ENCODE results near the gene CYB5R4. TPM values are rescaled to one million over a fixed set of nuclear protein-coding genes. Genes with fewer than 3 reads are reported as not detected.

CYB5R4 gene
- total RNA-seq, 1 experiment from 2014 or later, result 24.0 TPM

GRCh38 chr6:84003654-84004053 is 144.2 kb downstream of the CYB5R4 start:
- H4K20me1 ChIP-seq (ENCODE audit: insufficient read depth), result no peaks in the 10 kb centered on the region
- H3K4me2 ChIP-seq (ENCODE audit: low read length), result no peak overlapping the region
- DNase-seq (ENCODE audit: low read depth, low spot score) (no peak), ATAC-seq (no peak)
- H3K27me3 ChIP-seq (ENCODE audit: insufficient read depth, low read length), result no peaks in the 10 kb centered on the region
- H3K4me1 ChIP-seq (ENCODE audit: control insufficient read depth in 1 of 2, insufficient read depth in 2 of 2, low read length in 2 of 2), result no peaks in the 10 kb centered on the region
- H3K4me3 ChIP-seq (replicated peaks in 1 of 2; ENCODE audit: low read depth in 1 of 2, low read length in 2 of 2), result no peak overlapping the region
- H3K27ac ChIP-seq (ENCODE audit: low read depth, low read length), result no peak overlapping the region
- ChIA-PET POLR2A (no interaction called here), RAD21 (ENCODE audit: low non-redundant PET in 1 of 2, low total read pairs in 2 of 2, uncharacterized antibody in 2 of 2, unreplicated experiment in 2 of 2) (no interaction called here), CTCF (no interaction called here)
- intact Hi-C loops (cut with micrococcal nuclease), result no loop called here
- no peak overlapping the region for H3K9ac ChIP-seq (ENCODE audit: low read length)
- H3K9me3 ChIP-seq (ENCODE audit: control insufficient read depth in 1 of 2, insufficient read depth in 1 of 2, low read depth in 1 of 2, low read length in 2 of 2), result no peaks in the 10 kb centered on the region
- no peaks in the 10 kb centered on the region for H3K79me2 ChIP-seq (ENCODE audit: insufficient read depth, low read length)
- H3K36me3 ChIP-seq (ENCODE audit: control insufficient read depth in 1 of 2, insufficient read depth in 2 of 2, low read length in 2 of 2), result no peaks in the 10 kb centered on the region
- no peak overlapping the region for H2AFZ ChIP-seq (ENCODE audit: low read depth, low read length, poor library complexity, severe bottlenecking)
- BruUV-seq (replicated peaks), result no TSS peak
- no peaks in the 10 kb centered on the region for H3K9me2 ChIP-seq (ENCODE audit: insufficient read depth)
- TF ChIP-seq SIN3A (IDR thresholded peaks at IDR 0.05; ENCODE audit: low read depth) (no peak), YY1 (IDR thresholded peaks at IDR 0.05; ENCODE audit: extremely low read depth, insufficient replicate concordance, low read depth, low read length) (no peak), POLR2AphosphoS5 (IDR thresholded peaks at IDR 0.05; ENCODE audit: low read depth, low read length) (no peak), POLR2A (IDR thresholded peaks at IDR 0.05; ENCODE audit: borderline replicate concordance, extremely low read depth, insufficient read depth, insufficient read length) (no peak), CBX3 (IDR thresholded peaks at IDR 0.05; ENCODE audit: low read depth) (no peak)
- TF ChIP-seq, protein P1, sequence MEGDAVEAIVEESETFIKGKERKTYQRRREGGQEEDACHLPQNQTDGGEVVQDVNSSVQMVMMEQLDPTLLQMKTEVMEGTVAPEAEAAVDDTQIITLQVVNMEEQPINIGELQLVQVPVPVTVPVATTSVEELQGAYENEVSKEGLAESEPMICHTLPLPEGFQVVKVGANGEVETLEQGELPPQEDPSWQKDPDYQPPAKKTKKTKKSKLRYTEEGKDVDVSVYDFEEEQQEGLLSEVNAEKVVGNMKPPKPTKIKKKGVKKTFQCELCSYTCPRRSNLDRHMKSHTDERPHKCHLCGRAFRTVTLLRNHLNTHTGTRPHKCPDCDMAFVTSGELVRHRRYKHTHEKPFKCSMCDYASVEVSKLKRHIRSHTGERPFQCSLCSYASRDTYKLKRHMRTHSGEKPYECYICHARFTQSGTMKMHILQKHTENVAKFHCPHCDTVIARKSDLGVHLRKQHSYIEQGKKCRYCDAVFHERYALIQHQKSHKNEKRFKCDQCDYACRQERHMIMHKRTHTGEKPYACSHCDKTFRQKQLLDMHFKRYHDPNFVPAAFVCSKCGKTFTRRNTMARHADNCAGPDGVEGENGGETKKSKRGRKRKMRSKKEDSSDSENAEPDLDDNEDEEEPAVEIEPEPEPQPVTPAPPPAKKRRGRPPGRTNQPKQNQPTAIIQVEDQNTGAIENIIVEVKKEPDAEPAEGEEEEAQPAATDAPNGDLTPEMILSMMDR (IDR thresholded peaks at IDR 0.05 in 2 of 3, conservative IDR thresholded peaks at IDR 0.05 in 1 of 3; ENCODE audit: borderline replicate concordance in 1 of 3, insufficient read depth in 1 of 3, low read depth in 2 of 3, low read length in 2 of 3), result no peak
- TF ChIP-seq, protein P2, sequence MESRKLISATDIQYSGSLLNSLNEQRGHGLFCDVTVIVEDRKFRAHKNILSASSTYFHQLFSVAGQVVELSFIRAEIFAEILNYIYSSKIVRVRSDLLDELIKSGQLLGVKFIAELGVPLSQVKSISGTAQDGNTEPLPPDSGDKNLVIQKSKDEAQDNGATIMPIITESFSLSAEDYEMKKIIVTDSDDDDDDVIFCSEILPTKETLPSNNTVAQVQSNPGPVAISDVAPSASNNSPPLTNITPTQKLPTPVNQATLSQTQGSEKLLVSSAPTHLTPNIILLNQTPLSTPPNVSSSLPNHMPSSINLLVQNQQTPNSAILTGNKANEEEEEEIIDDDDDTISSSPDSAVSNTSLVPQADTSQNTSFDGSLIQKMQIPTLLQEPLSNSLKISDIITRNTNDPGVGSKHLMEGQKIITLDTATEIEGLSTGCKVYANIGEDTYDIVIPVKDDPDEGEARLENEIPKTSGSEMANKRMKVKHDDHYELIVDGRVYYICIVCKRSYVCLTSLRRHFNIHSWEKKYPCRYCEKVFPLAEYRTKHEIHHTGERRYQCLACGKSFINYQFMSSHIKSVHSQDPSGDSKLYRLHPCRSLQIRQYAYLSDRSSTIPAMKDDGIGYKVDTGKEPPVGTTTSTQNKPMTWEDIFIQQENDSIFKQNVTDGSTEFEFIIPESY (IDR thresholded peaks at IDR 0.05; ENCODE audit: extremely low read depth, insufficient replicate concordance, low read length), result no peak

Measured in HCT116 (cell line).